Measurements from ENCODE around the gene RAB7A.
"Not testable (repeated sequence)": the region's sequence is repeated elsewhere in the genome, so short reads cannot be mapped to it uniquely, and the experiment has no call there.

The RAB7A gene

GRCh38 chr3:128760042-128760441 lies 34.1 kb downstream of the RAB7A start:
- Histone ChIP-seq H3K27me3 (ENCODE audit: control insufficient read depth in 1 of 2, insufficient read depth in 2 of 2, low read length in 2 of 2) (no peaks in the 10 kb centered on the region), H3K4me1 (ENCODE audit: control insufficient read depth, insufficient read depth, low read length) (peaks cover 8% of the 10 kb centered on the region), H3K27ac (ENCODE audit: low read length) (no peak overlapping the region), H3K9ac (ENCODE audit: low read length in 2 of 2) (no peak overlapping the region), H3K36me3 (ENCODE audit: control insufficient read depth in 2 of 2, insufficient read depth in 2 of 2, low read length in 2 of 2) (peaks cover 0 to 3% of the 10 kb centered on the region in 2 donors), H3K9me3 (ENCODE audit: control insufficient read depth in 2 of 2, low read length in 2 of 2) (no peaks in the 10 kb centered on the region), H3K4me3 (ENCODE audit: low read length in 2 of 2) (peak overlapping the region in 1 of 2 donors; percentile 13)

DNA sequence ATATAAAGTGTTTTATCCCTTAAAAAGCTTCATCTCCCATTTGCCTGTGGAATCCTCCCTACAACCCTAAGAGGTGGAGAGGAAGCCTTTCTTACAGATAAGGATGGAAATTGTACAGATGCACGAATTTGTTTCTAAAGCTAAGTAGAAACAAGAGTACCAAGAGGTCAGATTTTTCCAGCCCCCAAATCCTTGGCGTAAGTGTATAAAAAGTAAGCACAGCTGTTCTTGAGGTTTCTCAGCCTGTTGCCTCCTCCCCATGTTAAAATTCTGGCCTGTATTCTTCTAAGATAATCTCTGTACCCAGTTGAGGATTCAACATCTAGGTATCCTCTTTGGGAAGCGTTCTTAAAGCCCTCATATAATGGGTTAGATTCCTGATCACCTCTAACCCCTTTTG lies 34.9 kb downstream of the RAB7A start:
- H3K4me3 ChIP-seq (ENCODE audit: low read length in 2 of 2) = no peak overlapping the region
- peaks cover 0 to 3% of the 10 kb centered on the region in 2 donors for H3K36me3 ChIP-seq (ENCODE audit: control insufficient read depth in 2 of 2, insufficient read depth in 2 of 2, low read length in 2 of 2)
- H3K9me3 ChIP-seq (ENCODE audit: control insufficient read depth in 2 of 2, low read length in 2 of 2) = no peaks in the 10 kb centered on the region
- H3K4me1 ChIP-seq (ENCODE audit: control insufficient read depth, insufficient read depth, low read length) = peaks cover 8% of the 10 kb centered on the region
- no peaks in the 10 kb centered on the region for H3K27me3 ChIP-seq (ENCODE audit: control insufficient read depth in 1 of 2, insufficient read depth in 2 of 2, low read length in 2 of 2)
- H3K9ac ChIP-seq (ENCODE audit: low read length in 2 of 2) = no peak overlapping the region
- no peak overlapping the region for H3K27ac ChIP-seq (ENCODE audit: low read length)

GRCh38 chr3:128761392-128761791 lies 35.4 kb downstream of the RAB7A start:
- H3K9ac ChIP-seq (ENCODE audit: low read length in 2 of 2) = no peak overlapping the region
- H3K27ac ChIP-seq (ENCODE audit: low read length) = no peak overlapping the region
- H3K4me3 ChIP-seq (ENCODE audit: low read length in 2 of 2) = no peak overlapping the region
- H3K36me3 ChIP-seq (ENCODE audit: control insufficient read depth in 2 of 2, insufficient read depth in 2 of 2, low read length in 2 of 2) = peaks cover 0 to 3% of the 10 kb centered on the region in 2 donors
- H3K9me3 ChIP-seq (ENCODE audit: control insufficient read depth in 2 of 2, low read length in 2 of 2) = no peaks in the 10 kb centered on the region
- peaks cover 8% of the 10 kb centered on the region for H3K4me1 ChIP-seq (ENCODE audit: control insufficient read depth, insufficient read depth, low read length)
- no peaks in the 10 kb centered on the region for H3K27me3 ChIP-seq (ENCODE audit: control insufficient read depth in 1 of 2, insufficient read depth in 2 of 2, low read length in 2 of 2)

DNA sequence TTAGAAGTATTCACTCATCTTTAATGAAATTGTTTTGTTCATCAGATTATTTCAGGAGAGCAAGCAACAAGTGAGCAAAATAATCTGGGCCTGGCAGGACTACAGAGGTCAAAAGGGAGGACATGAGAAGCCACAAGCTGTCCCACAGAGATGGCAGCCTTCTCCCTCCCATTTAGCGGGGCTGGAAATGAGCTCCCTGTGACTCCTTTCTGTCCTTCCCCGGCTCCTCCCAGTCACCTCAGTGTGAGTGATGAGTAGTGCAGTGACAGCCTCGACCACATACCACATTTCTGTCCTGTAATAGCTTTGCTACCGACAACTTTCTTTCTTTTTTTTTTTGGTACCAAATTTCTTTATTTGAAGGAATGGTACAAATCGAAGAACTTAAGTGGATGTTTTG lies 38.0 kb downstream of the RAB7A start:
- no peak overlapping the region for H3K4me3 ChIP-seq (ENCODE audit: low read length in 2 of 2)
- no peak overlapping the region for H3K27ac ChIP-seq (ENCODE audit: low read length)
- no peaks in the 10 kb centered on the region for H3K27me3 ChIP-seq (ENCODE audit: control insufficient read depth in 1 of 2, insufficient read depth in 2 of 2, low read length in 2 of 2)
- no peaks in the 10 kb centered on the region for H3K9me3 ChIP-seq (ENCODE audit: control insufficient read depth in 2 of 2, low read length in 2 of 2)
- peaks cover 18% of the 10 kb centered on the region for H3K4me1 ChIP-seq (ENCODE audit: control insufficient read depth, insufficient read depth, low read length)
- H3K9ac ChIP-seq (ENCODE audit: low read length in 2 of 2) = no peak overlapping the region
- peaks cover 0 to 5% of the 10 kb centered on the region in 2 donors for H3K36me3 ChIP-seq (ENCODE audit: control insufficient read depth in 2 of 2, insufficient read depth in 2 of 2, low read length in 2 of 2)

- Histone ChIP-seq H3K4me3 (ENCODE audit: low read length in 2 of 2) (no peak overlapping the region), H3K4me1 (ENCODE audit: control insufficient read depth, insufficient read depth, low read length) (peaks cover 14% of the 10 kb centered on the region)
Measured at GRCh38 chr3:128764863-128765262, 38.9 kb downstream of the RAB7A start.

GRCh38 chr3:128767094-128767750 lies 41.2 kb downstream of the RAB7A start:
- Histone ChIP-seq H3K4me1 (ENCODE audit: control insufficient read depth, insufficient read depth, low read length) (peaks cover 15% of the 10 kb centered on the region), H3K36me3 (ENCODE audit: control insufficient read depth in 2 of 2, insufficient read depth in 2 of 2, low read length in 2 of 2) (peaks cover 0 to 5% of the 10 kb centered on the region in 2 donors), H3K27me3 (ENCODE audit: control insufficient read depth in 1 of 2, insufficient read depth in 2 of 2, low read length in 2 of 2) (no peaks in the 10 kb centered on the region), H3K4me3 (ENCODE audit: low read length in 2 of 2) (no peak overlapping the region), H3K27ac (ENCODE audit: low read length) (no peak overlapping the region), H3K9ac (ENCODE audit: low read length in 2 of 2) (no peak overlapping the region), H3K9me3 (ENCODE audit: control insufficient read depth in 2 of 2, low read length in 2 of 2) (no peaks in the 10 kb centered on the region)

More at GRCh38 chr3:128764863-128765262, 38.9 kb downstream of the RAB7A start:
- H3K9me3 ChIP-seq (ENCODE audit: control insufficient read depth in 2 of 2, low read length in 2 of 2) = no peaks in the 10 kb centered on the region
- H3K27me3 ChIP-seq (ENCODE audit: control insufficient read depth in 1 of 2, insufficient read depth in 2 of 2, low read length in 2 of 2) = no peaks in the 10 kb centered on the region
- H3K9ac ChIP-seq (ENCODE audit: low read length in 2 of 2) = no peak overlapping the region
- H3K27ac ChIP-seq (ENCODE audit: low read length) = no peak overlapping the region
- peaks cover 0 to 5% of the 10 kb centered on the region in 2 donors for H3K36me3 ChIP-seq (ENCODE audit: control insufficient read depth in 2 of 2, insufficient read depth in 2 of 2, low read length in 2 of 2)

- H3K4me1 ChIP-seq (ENCODE audit: control insufficient read depth, insufficient read depth, low read length) = peaks cover 15% of the 10 kb centered on the region
- H3K27ac ChIP-seq (ENCODE audit: low read length) = no peak overlapping the region
Measured at GRCh38 chr3:128768471-128768870, 42.5 kb downstream of the RAB7A start.

DNA sequence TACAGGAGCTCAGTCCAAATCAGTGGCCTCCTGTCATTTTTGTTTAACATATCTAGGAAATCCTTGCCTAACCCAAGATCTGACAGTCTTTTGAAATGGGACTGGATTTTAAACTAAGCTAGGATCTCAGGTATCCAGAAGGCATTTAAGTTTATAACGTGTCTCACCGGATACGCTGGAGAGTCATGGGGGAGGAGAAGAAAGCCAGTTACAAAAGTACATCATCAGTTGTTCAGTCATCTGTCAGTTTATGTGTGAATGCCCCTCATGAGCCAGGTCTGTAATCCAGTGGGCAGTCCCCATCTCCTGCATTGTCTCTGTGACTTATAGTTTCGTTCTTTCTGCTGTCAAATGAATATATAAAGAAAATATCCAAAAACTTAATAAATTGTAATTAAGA lies 44.4 kb downstream of the RAB7A start:
- Histone ChIP-seq H3K27ac (ENCODE audit: low read length) (no peak overlapping the region), H3K9ac (ENCODE audit: low read length in 2 of 2) (no peak overlapping the region), H3K4me1 (ENCODE audit: control insufficient read depth, insufficient read depth, low read length) (peaks cover 19% of the 10 kb centered on the region)

More at GRCh38 chr3:128768471-128768870, 42.5 kb downstream of the RAB7A start:
- Histone ChIP-seq H3K9ac (ENCODE audit: low read length in 2 of 2) (no peak overlapping the region), H3K27me3 (ENCODE audit: control insufficient read depth in 1 of 2, insufficient read depth in 2 of 2, low read length in 2 of 2) (no peaks in the 10 kb centered on the region), H3K36me3 (ENCODE audit: control insufficient read depth in 2 of 2, insufficient read depth in 2 of 2, low read length in 2 of 2) (peaks cover 0 to 5% of the 10 kb centered on the region in 2 donors), H3K4me3 (ENCODE audit: low read length in 2 of 2) (no peak overlapping the region), H3K9me3 (ENCODE audit: control insufficient read depth in 2 of 2, low read length in 2 of 2) (no peaks in the 10 kb centered on the region)

DNA sequence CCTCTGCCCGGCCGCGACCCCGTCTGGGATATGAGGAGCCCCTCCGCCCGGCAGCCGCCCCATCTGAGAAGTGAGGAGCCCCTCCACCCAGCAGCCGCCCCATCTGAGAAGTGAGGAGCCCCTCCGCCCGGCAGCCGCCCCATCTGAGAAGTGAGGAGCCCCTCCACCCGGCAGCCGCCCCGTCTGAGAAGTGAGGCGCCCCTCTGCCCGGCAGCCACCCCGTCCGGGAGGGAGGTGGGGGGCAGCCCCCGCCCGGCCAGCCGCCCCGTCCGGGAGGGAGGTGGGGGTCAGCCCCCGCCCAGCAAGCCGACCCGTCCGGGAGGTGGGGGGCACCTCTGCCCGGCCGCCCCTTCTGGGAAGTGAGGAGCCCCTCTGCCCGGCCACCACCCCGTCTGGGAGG lies 47.2 kb downstream of the RAB7A start:
- H3K27ac ChIP-seq (ENCODE audit: low read length); H3K36me3 ChIP-seq (ENCODE audit: control insufficient read depth in 2 of 2, insufficient read depth in 2 of 2, low read length in 2 of 2); H3K9ac ChIP-seq (ENCODE audit: low read length in 2 of 2); H3K9me3 ChIP-seq (ENCODE audit: control insufficient read depth in 2 of 2, low read length in 2 of 2); H3K4me3 ChIP-seq (ENCODE audit: low read length in 2 of 2); H3K27me3 ChIP-seq (ENCODE audit: control insufficient read depth in 1 of 2, insufficient read depth in 2 of 2, low read length in 2 of 2): not testable (repeated sequence)
- peaks cover 13% of the 10 kb centered on the region for H3K4me1 ChIP-seq (ENCODE audit: control insufficient read depth, insufficient read depth, low read length)

More for the DNA sequence above, 44.4 kb downstream of the RAB7A start:
- H3K36me3 ChIP-seq (ENCODE audit: control insufficient read depth in 2 of 2, insufficient read depth in 2 of 2, low read length in 2 of 2) = peaks cover 0 to 3% of the 10 kb centered on the region in 2 donors
- H3K27me3 ChIP-seq (ENCODE audit: control insufficient read depth in 1 of 2, insufficient read depth in 2 of 2, low read length in 2 of 2) = no peaks in the 10 kb centered on the region
- no peak overlapping the region for H3K4me3 ChIP-seq (ENCODE audit: low read length in 2 of 2)
- no peaks in the 10 kb centered on the region for H3K9me3 ChIP-seq (ENCODE audit: control insufficient read depth in 2 of 2, low read length in 2 of 2)

DNA sequence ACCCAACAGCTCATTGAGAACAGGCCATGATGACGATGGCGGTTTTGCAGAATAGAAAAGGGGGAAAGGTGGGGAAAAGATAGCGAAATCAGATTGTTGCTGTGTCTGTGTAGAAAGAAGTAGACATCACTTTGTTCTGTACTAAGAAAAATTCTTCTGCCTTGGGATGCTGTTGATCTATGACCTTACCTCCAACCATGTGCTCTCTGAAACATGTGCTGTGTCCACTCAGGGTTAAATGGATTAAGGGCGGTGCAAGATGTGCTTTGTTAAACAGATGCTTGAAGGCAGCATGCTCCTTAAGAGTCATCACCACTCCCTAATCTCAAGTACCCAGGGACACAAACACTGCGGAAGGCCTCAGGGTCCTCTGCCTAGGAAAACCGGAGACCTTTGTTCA lies 47.6 kb downstream of the RAB7A start:
- not testable (repeated sequence) for H3K27ac ChIP-seq (ENCODE audit: low read length); H3K27me3 ChIP-seq (ENCODE audit: control insufficient read depth in 1 of 2, insufficient read depth in 2 of 2, low read length in 2 of 2); H3K9me3 ChIP-seq (ENCODE audit: control insufficient read depth in 2 of 2, low read length in 2 of 2); H3K4me3 ChIP-seq (ENCODE audit: low read length in 2 of 2); H3K9ac ChIP-seq (ENCODE audit: low read length in 2 of 2); H3K36me3 ChIP-seq (ENCODE audit: control insufficient read depth in 2 of 2, insufficient read depth in 2 of 2, low read length in 2 of 2)
- peaks cover 11% of the 10 kb centered on the region for H3K4me1 ChIP-seq (ENCODE audit: control insufficient read depth, insufficient read depth, low read length)

GRCh38 chr3:128775241-128775640 lies 49.3 kb downstream of the RAB7A start:
- Histone ChIP-seq H3K27ac (ENCODE audit: low read length) (no peak overlapping the region), H3K36me3 (ENCODE audit: control insufficient read depth in 2 of 2, insufficient read depth in 2 of 2, low read length in 2 of 2) (no peaks in the 10 kb centered on the region), H3K4me3 (ENCODE audit: low read length in 2 of 2) (no peak overlapping the region), H3K4me1 (ENCODE audit: control insufficient read depth, insufficient read depth, low read length) (peaks cover 9% of the 10 kb centered on the region), H3K9ac (ENCODE audit: low read length in 2 of 2) (no peak overlapping the region), H3K27me3 (ENCODE audit: control insufficient read depth in 1 of 2, insufficient read depth in 2 of 2, low read length in 2 of 2) (no peaks in the 10 kb centered on the region), H3K9me3 (ENCODE audit: control insufficient read depth in 2 of 2, low read length in 2 of 2) (no peaks in the 10 kb centered on the region)

Measured in stomach smooth muscle (tissue), 2 donors.